GM23338 (cell line): ENCODE results near the gene ERI3. TPM values are rescaled to one million over a fixed set of nuclear protein-coding genes. Genes with fewer than 3 reads are reported as not detected.

ENCODE experiments used
- ATAC-seq: fragments of 200-7000 bp; cut with Tn5 transposase; 3 replicates; pipeline ENCODE4 v1.9.1; 2020
- DNase-seq: peaks from one replicate; pipeline ENCODE4 v3.0.0-alpha.2; 2015; ENCODE audit warnings: low spot score
- H2AFZ ChIP-seq: fragments of 200-600 bp; sonication (generic); 2 replicates; pipeline ENCODE4 v1.8.0; 2016; ENCODE audit warnings: antibody characterized with exemption, mild to moderate bottlenecking, moderate library complexity
- H3F3A ChIP-seq: fragments of 200-600 bp; sonication (generic); replicated peaks from 2 replicates; pipeline ENCODE4 v1.8.0; 2017; ENCODE audit warnings: antibody characterized with exemption, mixed run types, low read depth
- H3K27ac ChIP-seq: fragments of 200-600 bp; sonication (generic); 2 replicates; pipeline ENCODE4 v1.6.1; 2016; ENCODE audit warnings: low read depth
- H3K27me3 ChIP-seq: fragments of 200-600 bp; sonication (generic); 2 replicates; pipeline ENCODE4 v1.8.0; 2016; ENCODE audit warnings: mild to moderate bottlenecking, mixed run types, moderate library complexity; ENCODE audit not compliant: insufficient read depth
- H3K36me3 ChIP-seq: fragments of 200-600 bp; sonication (generic); 2 replicates; pipeline ENCODE4 v1.8.0; 2016; ENCODE audit warnings: mild to moderate bottlenecking; ENCODE audit not compliant: insufficient read depth
- H3K4me1 ChIP-seq: fragments of 200-600 bp; sonication (generic); 2 replicates; pipeline ENCODE4 v1.8.0; 2016; ENCODE audit warnings: mild to moderate bottlenecking, moderate library complexity; ENCODE audit not compliant: insufficient read depth
- H3K4me2 ChIP-seq: fragments of 200-600 bp; sonication (generic); 2 replicates; pipeline ENCODE4 v1.7.1; 2017; ENCODE audit warnings: mixed run types
- H3K4me3 ChIP-seq: fragments of 200-600 bp; sonication (generic); 2 replicates; pipeline ENCODE4 v1.6.1; 2016; ENCODE audit warnings: mixed run types
- H3K79me2 ChIP-seq: fragments of 200-600 bp; sonication (generic); replicated peaks from 2 replicates; pipeline ENCODE4 v1.8.0; 2017; ENCODE audit warnings: mild to moderate bottlenecking; ENCODE audit not compliant: insufficient read depth
- H3K9me2 ChIP-seq: fragments of 200-600 bp; sonication (generic); 2 replicates; pipeline ENCODE4 v1.8.0; 2017; ENCODE audit not compliant: insufficient read depth
- H4K20me1 ChIP-seq: fragments of 200-600 bp; sonication (generic); replicated peaks from 2 replicates; pipeline ENCODE4 v1.8.0; 2017; ENCODE audit warnings: mild to moderate bottlenecking; ENCODE audit not compliant: insufficient read depth
- H3K27ac Mint-ChIP-seq: 2 replicates; pipeline ENCODE4 v1.8.0; 2020; ENCODE audit warnings: inconsistent platforms, mild to moderate bottlenecking, moderate library complexity, mixed read lengths
- H3K27me3 Mint-ChIP-seq: 3 replicates; pipeline ENCODE4 v1.8.0; 2022; ENCODE audit warnings: low read depth, mild to moderate bottlenecking, moderate library complexity, mixed read lengths, inconsistent platforms; ENCODE audit not compliant: insufficient read depth, poor library complexity
- H3K36me3 Mint-ChIP-seq: 3 replicates; pipeline ENCODE4 v1.8.0; 2021; ENCODE audit warnings: low read depth, mild to moderate bottlenecking, inconsistent platforms, moderate library complexity, mixed read lengths
- H3K4me1 Mint-ChIP-seq: 3 replicates; pipeline ENCODE4 v1.8.0; 2020; ENCODE audit warnings: mild to moderate bottlenecking, inconsistent platforms, mixed read lengths
- H3K4me3 Mint-ChIP-seq: 3 replicates; pipeline ENCODE4 v1.8.0; 2021; ENCODE audit warnings: moderate library complexity, mild to moderate bottlenecking, inconsistent platforms, mixed read lengths
- H3K9me3 Mint-ChIP-seq: 3 replicates; pipeline ENCODE4 v1.8.0; 2020; ENCODE audit warnings: moderate library complexity, mild to moderate bottlenecking, inconsistent platforms, mixed read lengths
- EZH2 ChIP-seq: fragments of 200-600 bp; sonication (generic); IDR thresholded peaks from one replicate; pipeline ENCODE4 v1.8.0; 2017; ENCODE audit warnings: antibody characterized with exemption, mild to moderate bottlenecking, low read depth; ENCODE audit not compliant: unreplicated experiment
- JUNB ChIP-seq: IDR thresholded peaks from one replicate; pipeline ENCODE4 v1.6.1; 2016; ENCODE audit warnings: antibody characterized with exemption; ENCODE audit not compliant: unreplicated experiment
- NANOG ChIP-seq: IDR thresholded peaks from 2 replicates; pipeline ENCODE4 v1.6.1; 2016; ENCODE audit warnings: antibody characterized with exemption, borderline replicate concordance
- POLR2AphosphoS5 ChIP-seq: IDR thresholded peaks from 2 replicates; pipeline ENCODE4 v1.6.1; 2016; ENCODE audit warnings: antibody characterized with exemption, low read depth
- STAT1 ChIP-seq: IDR thresholded peaks from one replicate; pipeline ENCODE4 v1.6.1; 2016; ENCODE audit warnings: antibody characterized with exemption; ENCODE audit not compliant: unreplicated experiment
- ZNF114 ChIP-seq: fragments of 250-450 bp; sonication (Bioruptor Pico); IDR thresholded peaks from 2 replicates; pipeline ENCODE4 v1.5.0; 2020; ENCODE audit warnings: mild to moderate bottlenecking, moderate library complexity
- ZNF331 ChIP-seq: fragments of 250-450 bp; sonication (Bioruptor Pico); IDR thresholded peaks from 2 replicates; pipeline ENCODE4 v1.5.0; 2020; ENCODE audit warnings: low read depth, mild to moderate bottlenecking, moderate library complexity
- polyA plus RNA-seq: library from polyadenylated mRNA; unstranded; fragments of >200 nt; fragmentation: Nextera tagmentation; extraction: Ambion mirVana; gene quantifications from 2 replicates; pipeline ENCODE4 v1.2.1, GENCODE V29; 2016
- total RNA-seq: library from RNA; depleted of rRNA; stranded (reverse); fragments of >200 nt; shearing (Covaris generic); gene quantifications from 2 replicates; pipeline ENCODE4 v1.2.3, GENCODE V29; 2014
- TF ChIP-seq, protein P1 (sequence below): fragments of 250-450 bp; sonication (Bioruptor Pico); IDR thresholded peaks from 2 replicates; pipeline ENCODE4 v1.5.0; 2020; ENCODE audit warnings: mild to moderate bottlenecking, moderate library complexity
- TF ChIP-seq, protein P2 (sequence below): IDR thresholded peaks from 2 replicates; pipeline ENCODE4 v1.6.1; 2016; ENCODE audit warnings: antibody characterized with exemption

Gene ERI3
- total and polyA plus RNA-seq, 2 experiments from 2014 or later: 63.0 to 70.1 TPM

DNA sequence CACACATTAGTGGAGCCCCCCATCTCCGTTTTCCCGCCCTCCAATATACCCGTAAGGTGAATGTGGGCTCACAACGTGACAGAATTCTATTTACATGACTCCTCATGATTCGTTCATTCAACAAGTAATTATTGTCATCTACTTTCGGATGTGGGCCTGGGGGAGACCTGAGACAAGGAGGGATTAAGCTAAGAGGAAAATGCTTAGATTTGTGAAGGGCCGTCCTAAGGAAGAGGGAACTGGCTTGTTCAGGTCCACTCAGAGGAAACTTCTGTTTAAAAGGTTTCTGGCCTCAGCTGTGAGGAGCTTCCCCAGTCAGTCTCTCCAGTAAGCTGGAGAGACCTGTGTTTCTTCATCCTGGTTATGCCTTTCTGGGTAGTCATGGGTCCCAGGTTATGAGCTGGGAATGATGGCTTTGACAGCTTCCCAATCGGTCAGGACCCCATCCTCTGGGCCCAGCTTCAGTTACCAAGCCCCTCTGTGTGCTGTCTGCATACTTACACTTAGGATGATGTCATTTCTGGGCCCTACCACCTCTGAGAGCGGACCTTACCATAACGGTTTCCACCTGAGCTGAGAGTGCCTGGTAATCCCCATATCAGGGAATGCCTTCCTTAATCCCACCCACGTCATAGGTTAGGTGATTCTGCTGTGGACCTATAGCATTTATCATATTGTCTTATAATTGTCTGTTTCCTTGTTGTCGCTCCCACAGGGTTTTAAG, 687 bp upstream of the ERI3 start (continued):
- TF ChIP-seq, protein P1, sequence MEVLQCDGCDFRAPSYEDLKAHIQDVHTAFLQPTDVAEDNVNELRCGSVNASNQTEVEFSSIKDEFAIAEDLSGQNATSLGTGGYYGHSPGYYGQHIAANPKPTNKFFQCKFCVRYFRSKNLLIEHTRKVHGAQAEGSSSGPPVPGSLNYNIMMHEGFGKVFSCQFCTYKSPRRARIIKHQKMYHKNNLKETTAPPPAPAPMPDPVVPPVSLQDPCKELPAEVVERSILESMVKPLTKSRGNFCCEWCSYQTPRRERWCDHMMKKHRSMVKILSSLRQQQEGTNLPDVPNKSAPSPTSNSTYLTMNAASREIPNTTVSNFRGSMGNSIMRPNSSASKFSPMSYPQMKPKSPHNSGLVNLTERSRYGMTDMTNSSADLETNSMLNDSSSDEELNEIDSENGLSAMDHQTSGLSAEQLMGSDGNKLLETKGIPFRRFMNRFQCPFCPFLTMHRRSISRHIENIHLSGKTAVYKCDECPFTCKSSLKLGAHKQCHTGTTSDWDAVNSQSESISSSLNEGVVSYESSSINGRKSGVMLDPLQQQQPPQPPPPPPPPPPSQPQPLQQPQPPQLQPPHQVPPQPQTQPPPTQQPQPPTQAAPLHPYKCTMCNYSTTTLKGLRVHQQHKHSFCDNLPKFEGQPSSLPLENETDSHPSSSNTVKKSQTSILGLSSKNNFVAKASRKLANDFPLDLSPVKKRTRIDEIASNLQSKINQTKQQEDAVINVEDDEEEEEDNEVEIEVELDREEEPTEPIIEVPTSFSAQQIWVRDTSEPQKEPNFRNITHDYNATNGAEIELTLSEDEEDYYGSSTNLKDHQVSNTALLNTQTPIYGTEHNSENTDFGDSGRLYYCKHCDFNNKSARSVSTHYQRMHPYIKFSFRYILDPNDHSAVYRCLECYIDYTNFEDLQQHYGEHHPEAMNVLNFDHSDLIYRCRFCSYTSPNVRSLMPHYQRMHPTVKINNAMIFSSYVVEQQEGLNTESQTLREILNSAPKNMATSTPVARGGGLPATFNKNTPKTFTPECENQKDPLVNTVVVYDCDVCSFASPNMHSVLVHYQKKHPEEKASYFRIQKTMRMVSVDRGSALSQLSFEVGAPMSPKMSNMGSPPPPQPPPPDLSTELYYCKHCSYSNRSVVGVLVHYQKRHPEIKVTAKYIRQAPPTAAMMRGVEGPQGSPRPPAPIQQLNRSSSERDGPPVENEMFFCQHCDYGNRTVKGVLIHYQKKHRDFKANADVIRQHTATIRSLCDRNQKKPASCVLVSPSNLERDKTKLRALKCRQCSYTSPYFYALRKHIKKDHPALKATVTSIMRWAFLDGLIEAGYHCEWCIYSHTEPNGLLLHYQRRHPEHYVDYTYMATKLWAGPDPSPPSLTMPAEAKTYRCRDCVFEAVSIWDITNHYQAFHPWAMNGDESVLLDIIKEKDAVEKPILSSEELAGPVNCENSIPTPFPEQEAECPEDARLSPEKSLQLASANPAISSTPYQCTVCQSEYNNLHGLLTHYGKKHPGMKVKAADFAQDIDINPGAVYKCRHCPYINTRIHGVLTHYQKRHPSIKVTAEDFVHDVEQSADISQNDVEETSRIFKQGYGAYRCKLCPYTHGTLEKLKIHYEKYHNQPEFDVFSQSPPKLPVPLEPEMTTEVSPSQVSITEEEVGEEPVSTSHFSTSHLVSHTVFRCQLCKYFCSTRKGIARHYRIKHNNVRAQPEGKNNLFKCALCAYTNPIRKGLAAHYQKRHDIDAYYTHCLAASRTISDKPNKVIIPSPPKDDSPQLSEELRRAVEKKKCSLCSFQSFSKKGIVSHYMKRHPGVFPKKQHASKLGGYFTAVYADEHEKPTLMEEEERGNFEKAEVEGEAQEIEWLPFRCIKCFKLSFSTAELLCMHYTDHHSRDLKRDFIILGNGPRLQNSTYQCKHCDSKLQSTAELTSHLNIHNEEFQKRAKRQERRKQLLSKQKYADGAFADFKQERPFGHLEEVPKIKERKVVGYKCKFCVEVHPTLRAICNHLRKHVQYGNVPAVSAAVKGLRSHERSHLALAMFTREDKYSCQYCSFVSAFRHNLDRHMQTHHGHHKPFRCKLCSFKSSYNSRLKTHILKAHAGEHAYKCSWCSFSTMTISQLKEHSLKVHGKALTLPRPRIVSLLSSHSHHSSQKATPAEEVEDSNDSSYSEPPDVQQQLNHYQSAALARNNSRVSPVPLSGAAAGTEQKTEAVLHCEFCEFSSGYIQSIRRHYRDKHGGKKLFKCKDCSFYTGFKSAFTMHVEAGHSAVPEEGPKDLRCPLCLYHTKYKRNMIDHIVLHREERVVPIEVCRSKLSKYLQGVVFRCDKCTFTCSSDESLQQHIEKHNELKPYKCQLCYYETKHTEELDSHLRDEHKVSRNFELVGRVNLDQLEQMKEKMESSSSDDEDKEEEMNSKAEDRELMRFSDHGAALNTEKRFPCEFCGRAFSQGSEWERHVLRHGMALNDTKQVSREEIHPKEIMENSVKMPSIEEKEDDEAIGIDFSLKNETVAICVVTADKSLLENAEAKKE (CRISPR knock-in tag): no peak
- TF ChIP-seq STAT1: no peak
- no peak for TF ChIP-seq JUNB
- TF ChIP-seq NANOG: no peak

DNA sequence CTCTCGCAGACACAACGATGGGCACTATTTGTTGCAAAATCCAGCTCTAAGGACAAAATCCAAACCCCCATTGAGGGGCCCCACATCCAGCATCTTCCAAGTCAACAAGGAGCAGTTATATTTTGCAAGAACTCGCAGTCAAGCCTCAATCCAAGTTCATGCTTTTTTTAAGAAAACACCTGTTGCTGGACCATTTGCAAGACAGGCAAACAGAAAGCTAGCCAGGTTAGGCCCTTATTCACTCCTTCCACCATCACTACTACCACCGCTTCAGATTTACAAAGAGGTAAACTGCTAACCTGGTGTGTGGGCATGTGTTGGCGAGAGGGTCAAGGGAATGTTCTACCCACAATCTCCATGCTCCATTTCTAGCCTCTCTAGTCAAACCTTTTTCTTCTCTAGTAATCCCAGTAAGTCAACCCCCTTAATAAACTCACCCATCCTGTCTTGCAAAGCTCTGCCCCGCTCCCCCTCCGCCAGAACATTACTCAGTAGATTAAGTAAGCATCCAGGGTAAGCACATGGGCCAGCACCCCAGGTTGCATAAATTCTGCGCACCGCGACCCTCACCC, 703 bp downstream of the ERI3 start:
- H3K79me2 ChIP-seq: peaks cover 54% of the 10 kb centered on the region
- DNase-seq (no peak), ATAC-seq (peak; percentile 28; the same call in 2 of the 3 replicates)
- Mint-ChIP-seq H3K36me3 (peaks cover 6% of the 10 kb centered on the region; the same call in 1 of the 3 replicates), H3K27me3 (peaks cover 1% of the 10 kb centered on the region), H3K27ac (peak overlapping the region; percentile 92), H3K4me1 (peaks cover 38% of the 10 kb centered on the region), H3K9me3 (no peaks in the 10 kb centered on the region), H3K4me3 (peak overlapping the region; percentile 88)
- H3K36me3 ChIP-seq: no peaks in the 10 kb centered on the region
- no peaks in the 10 kb centered on the region for H3K27me3 ChIP-seq
- H3K4me2 ChIP-seq: peak overlapping the region; percentile 99
- H3F3A ChIP-seq: 0 out of 2 replicates have a peak, but pooled peaks cover 4% of the 10 kb centered on the region
- H2AFZ ChIP-seq: peak overlapping the region; percentile 83
- H3K27ac ChIP-seq: peak overlapping the region; percentile 63
- H4K20me1 ChIP-seq: peaks cover 38% of the 10 kb centered on the region
- peaks cover 26% of the 10 kb centered on the region for H3K4me1 ChIP-seq
- no peaks in the 10 kb centered on the region for H3K9me2 ChIP-seq
- H3K4me3 ChIP-seq: peak overlapping the region; percentile 98
- TF ChIP-seq ZNF331 (CRISPR knock-in tag) (no peak), POLR2AphosphoS5 (no peak), ZNF114 (no peak), EZH2 (no peak)
- TF ChIP-seq, protein P2, sequence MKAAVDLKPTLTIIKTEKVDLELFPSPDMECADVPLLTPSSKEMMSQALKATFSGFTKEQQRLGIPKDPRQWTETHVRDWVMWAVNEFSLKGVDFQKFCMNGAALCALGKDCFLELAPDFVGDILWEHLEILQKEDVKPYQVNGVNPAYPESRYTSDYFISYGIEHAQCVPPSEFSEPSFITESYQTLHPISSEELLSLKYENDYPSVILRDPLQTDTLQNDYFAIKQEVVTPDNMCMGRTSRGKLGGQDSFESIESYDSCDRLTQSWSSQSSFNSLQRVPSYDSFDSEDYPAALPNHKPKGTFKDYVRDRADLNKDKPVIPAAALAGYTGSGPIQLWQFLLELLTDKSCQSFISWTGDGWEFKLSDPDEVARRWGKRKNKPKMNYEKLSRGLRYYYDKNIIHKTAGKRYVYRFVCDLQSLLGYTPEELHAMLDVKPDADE: no peak
